ENCODE measurements around the gene KCNJ1.

DNA sequence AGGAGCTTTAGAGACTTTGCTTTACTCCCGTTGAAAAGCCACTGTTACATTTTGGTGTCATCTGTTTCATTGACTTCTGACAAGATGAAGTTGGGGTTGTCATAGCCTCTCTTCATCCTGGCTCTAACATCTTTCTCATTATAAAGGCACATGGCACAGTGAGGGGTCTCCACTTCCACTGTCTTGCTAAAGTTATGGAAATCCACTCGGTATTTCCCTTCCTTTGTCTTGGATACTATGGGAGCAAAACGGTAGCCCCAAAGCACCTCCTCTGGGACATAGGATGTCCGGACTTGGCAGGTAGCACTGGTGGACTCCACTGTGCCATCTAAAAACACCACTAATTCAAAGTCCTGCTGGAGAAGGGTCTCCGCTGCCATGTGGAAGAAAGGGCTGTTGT lies 28.0 kb downstream of the KCNJ1 start:
- TF ChIP-seq, protein P1, sequence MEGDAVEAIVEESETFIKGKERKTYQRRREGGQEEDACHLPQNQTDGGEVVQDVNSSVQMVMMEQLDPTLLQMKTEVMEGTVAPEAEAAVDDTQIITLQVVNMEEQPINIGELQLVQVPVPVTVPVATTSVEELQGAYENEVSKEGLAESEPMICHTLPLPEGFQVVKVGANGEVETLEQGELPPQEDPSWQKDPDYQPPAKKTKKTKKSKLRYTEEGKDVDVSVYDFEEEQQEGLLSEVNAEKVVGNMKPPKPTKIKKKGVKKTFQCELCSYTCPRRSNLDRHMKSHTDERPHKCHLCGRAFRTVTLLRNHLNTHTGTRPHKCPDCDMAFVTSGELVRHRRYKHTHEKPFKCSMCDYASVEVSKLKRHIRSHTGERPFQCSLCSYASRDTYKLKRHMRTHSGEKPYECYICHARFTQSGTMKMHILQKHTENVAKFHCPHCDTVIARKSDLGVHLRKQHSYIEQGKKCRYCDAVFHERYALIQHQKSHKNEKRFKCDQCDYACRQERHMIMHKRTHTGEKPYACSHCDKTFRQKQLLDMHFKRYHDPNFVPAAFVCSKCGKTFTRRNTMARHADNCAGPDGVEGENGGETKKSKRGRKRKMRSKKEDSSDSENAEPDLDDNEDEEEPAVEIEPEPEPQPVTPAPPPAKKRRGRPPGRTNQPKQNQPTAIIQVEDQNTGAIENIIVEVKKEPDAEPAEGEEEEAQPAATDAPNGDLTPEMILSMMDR (conservative IDR thresholded peaks at IDR 0.05; ENCODE audit: low read depth, low read length): no peak
- no peak for TF ChIP-seq EZH2 (IDR thresholded peaks at IDR 0.05; ENCODE audit: low read length, unreplicated experiment)
- TF ChIP-seq EZH2phosphoT487 (IDR thresholded peaks at IDR 0.05; ENCODE audit: borderline replicate concordance, low read length): no peak
